ENCODE data around the gene NIPAL3. TPM values are rescaled to one million over a fixed set of nuclear protein-coding genes. Genes with fewer than 3 reads are reported as not detected.

NIPAL3 gene
- total RNA-seq: 10 to 100 TPM; 18.3 to 31.1 (median 26.6) TPM

DNA sequence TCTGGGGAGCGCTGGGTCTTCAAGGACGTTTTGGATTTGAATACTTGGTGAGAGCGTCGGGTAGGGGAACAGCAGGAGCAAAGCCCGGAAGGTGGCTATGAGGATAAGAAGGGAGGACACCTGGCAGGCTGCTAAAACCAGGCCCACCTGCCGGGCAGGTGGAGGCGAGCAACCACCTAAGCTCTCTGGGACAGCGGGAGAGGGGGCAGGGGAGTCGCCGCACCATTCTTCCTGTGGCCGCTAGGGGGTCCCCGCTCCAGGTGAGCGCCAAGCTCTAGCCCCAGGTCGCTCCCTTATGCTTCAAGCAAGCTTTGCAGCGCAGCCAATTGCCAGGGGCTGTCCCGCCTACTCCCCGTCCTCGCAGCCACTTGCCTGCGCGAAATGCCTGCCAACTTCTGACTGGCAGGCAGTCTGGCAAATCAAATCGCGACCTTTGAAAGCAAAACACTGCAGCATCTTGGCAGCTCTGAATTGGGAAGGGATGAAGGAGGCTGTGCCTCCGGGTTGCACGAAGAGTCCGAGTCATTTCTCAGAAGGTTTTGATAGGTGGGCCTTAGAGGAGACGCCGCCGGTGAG is at the start of gene NIPAL3:
NIPAL3 (plus strand) TSS at position 469 of the 576 bp plus-strand sequence. CDS start 3,746 bp downstream, outside the sequence.
- 5% methylated on average over 16 of the region's 28 CpGs for WGBS
- intact Hi-C loops (cut with DNase I): loop anchor here (5.0 to 10.0 kb wide), 2 partner anchors 89 to 227 kb away; partner anchors contain the start of genes RCAN3 and SRRM1
- peaks cover 24 to 46% (median 36%) of the 10 kb centered on the region in 4 donors for H3K4me1 ChIP-seq
- peak within 1 kb of the TSS; percentile 62 to 81 (median 71) for H3K4me3 ChIP-seq
- peaks cover 0 to 12% (median 6%) of the 10 kb centered on the region in 4 donors for H3K36me3 ChIP-seq
- TF ChIP-seq EP300 (IDR thresholded peaks at IDR 0.05): no peak
- TF ChIP-seq, protein P1, sequence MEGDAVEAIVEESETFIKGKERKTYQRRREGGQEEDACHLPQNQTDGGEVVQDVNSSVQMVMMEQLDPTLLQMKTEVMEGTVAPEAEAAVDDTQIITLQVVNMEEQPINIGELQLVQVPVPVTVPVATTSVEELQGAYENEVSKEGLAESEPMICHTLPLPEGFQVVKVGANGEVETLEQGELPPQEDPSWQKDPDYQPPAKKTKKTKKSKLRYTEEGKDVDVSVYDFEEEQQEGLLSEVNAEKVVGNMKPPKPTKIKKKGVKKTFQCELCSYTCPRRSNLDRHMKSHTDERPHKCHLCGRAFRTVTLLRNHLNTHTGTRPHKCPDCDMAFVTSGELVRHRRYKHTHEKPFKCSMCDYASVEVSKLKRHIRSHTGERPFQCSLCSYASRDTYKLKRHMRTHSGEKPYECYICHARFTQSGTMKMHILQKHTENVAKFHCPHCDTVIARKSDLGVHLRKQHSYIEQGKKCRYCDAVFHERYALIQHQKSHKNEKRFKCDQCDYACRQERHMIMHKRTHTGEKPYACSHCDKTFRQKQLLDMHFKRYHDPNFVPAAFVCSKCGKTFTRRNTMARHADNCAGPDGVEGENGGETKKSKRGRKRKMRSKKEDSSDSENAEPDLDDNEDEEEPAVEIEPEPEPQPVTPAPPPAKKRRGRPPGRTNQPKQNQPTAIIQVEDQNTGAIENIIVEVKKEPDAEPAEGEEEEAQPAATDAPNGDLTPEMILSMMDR (IDR thresholded peaks at IDR 0.05): peak; percentile 73 to 82 (median 76)
- TF ChIP-seq POLR2AphosphoS5 (IDR thresholded peaks at IDR 0.05): peak; percentile 59 to 86
- TF ChIP-seq POLR2A (IDR thresholded peaks at IDR 0.05; ENCODE audit: low read depth): no peak
- no peaks in the 10 kb centered on the region for H3K9me3 ChIP-seq
- DNase-seq (ENCODE audit: extremely low spot score): peak; percentile 97
- peak within 1 kb of the TSS; percentile 33 to 66 (median 52) for H3K27ac ChIP-seq (replicated peaks in 1 of 4)
- H3K27me3 ChIP-seq: no peaks in the 10 kb centered on the region

DNA sequence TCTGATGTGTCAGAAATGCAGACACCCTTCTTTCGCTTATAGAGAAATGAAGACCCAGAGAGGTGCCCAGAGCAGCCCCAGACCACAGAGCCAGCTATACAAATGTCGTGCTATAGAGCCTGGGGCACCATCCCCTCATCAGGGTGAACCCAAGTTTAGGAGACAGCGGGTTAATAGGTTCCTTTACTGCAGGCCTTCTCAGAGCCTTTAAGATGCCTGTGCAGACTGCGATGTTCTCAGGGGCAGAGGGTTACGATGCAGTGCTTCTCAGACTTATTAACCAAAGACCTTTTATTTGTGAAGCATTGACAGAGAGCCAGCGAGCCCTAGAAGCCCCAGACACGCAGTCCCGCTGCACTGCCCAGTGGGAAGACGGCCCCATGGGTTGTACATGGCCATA is 48.9 kb upstream of the NIPAL3 start:
- H3K9me3 ChIP-seq: no peaks in the 10 kb centered on the region
- no peak overlapping the region for H3K27ac ChIP-seq (replicated peaks in 1 of 4)
- TF ChIP-seq POLR2A (IDR thresholded peaks at IDR 0.05; ENCODE audit: low read depth) (no peak), POLR2AphosphoS5 (IDR thresholded peaks at IDR 0.05) (no peak), EP300 (IDR thresholded peaks at IDR 0.05) (no peak)
- TF ChIP-seq, protein P1 (IDR thresholded peaks at IDR 0.05): no peak
- peaks cover 0 to 10% (median 6%) of the 10 kb centered on the region in 4 donors for H3K4me1 ChIP-seq
- H3K4me3 ChIP-seq: no peak overlapping the region
- WGBS: 100% methylated on average over 6 of the region's 9 CpGs
- intact Hi-C loops (cut with DNase I): no loop called here
- DNase-seq (ENCODE audit: extremely low spot score): no peak
- peaks cover 0 to 25% (median 5%) of the 10 kb centered on the region in 4 donors for H3K36me3 ChIP-seq
- H3K27me3 ChIP-seq: no peaks in the 10 kb centered on the region

DNA sequence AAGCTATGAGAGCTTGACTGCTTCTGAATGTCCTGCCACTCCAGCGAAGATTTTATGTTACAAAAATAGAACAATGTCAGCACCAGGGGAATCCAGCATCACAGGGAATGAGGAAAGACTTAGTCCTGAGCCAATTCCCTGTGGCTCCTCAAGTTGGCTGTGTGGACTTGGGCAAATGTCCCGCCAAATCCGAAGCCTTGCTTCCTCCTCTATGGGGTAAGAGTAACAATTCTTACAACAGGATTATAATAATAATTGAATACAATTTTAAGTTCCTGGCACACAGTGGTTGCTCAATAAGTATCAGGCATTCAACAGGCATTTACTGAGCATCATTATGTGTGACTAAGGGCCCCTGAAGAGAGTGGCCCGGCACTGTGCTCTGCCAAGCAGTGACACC is 46.4 kb upstream of the NIPAL3 start:
- peaks cover 0 to 47% (median 10%) of the 10 kb centered on the region in 4 donors for H3K36me3 ChIP-seq
- DNase-seq (ENCODE audit: extremely low spot score): no peak
- intact Hi-C loops (cut with DNase I): no loop called here

DNA sequence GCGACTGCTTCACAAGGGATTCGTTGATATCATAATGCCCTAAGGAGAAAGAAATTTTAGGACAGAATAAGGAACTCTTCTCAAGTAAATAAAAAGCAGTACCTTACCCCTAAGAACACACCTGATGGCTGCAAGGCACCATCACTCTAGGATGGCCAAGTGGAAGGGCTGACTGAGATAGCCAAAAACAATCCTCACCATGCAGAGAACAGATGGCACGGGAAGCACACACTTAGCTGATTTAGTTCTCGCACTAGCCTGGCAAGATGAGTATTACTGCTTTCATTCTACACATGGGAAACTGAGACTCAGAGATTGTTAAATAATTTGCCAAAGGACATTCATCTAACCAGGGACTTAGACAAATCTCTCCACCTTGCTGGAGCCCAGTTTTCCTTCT is 45.8 kb upstream of the NIPAL3 start:
- H3K4me3 ChIP-seq: no peak overlapping the region
- H3K27me3 ChIP-seq: no peaks in the 10 kb centered on the region
- TF ChIP-seq, protein P1 (IDR thresholded peaks at IDR 0.05): no peak
- TF ChIP-seq POLR2AphosphoS5 (IDR thresholded peaks at IDR 0.05) (no peak), POLR2A (IDR thresholded peaks at IDR 0.05; ENCODE audit: low read depth) (no peak)
- peaks cover 0 to 4% (median 3%) of the 10 kb centered on the region in 4 donors for H3K4me1 ChIP-seq
- H3K27ac ChIP-seq (replicated peaks in 1 of 4): no peak overlapping the region
- no peaks in the 10 kb centered on the region for H3K9me3 ChIP-seq
- intact Hi-C loops (cut with DNase I): no loop called here
- H3K36me3 ChIP-seq: peaks cover 0 to 47% (median 10%) of the 10 kb centered on the region in 4 donors
- no peak for DNase-seq (ENCODE audit: extremely low spot score)
- 93% methylated on average over 4 of the region's 4 CpGs for WGBS

More for the DNA sequence above, 46.4 kb upstream of the NIPAL3 start:
- peaks cover 0 to 9% (median 6%) of the 10 kb centered on the region in 4 donors for H3K4me1 ChIP-seq
- H3K9me3 ChIP-seq: no peaks in the 10 kb centered on the region
- no peaks in the 10 kb centered on the region for H3K27me3 ChIP-seq
- H3K27ac ChIP-seq (replicated peaks in 1 of 4): no peak overlapping the region
- H3K4me3 ChIP-seq: no peak overlapping the region
- TF ChIP-seq EP300 (IDR thresholded peaks at IDR 0.05) (no peak), POLR2AphosphoS5 (IDR thresholded peaks at IDR 0.05) (peak in 1 of 2 donors; percentile 18)
- 87% methylated on average over 4 of the region's 4 CpGs for WGBS

DNA sequence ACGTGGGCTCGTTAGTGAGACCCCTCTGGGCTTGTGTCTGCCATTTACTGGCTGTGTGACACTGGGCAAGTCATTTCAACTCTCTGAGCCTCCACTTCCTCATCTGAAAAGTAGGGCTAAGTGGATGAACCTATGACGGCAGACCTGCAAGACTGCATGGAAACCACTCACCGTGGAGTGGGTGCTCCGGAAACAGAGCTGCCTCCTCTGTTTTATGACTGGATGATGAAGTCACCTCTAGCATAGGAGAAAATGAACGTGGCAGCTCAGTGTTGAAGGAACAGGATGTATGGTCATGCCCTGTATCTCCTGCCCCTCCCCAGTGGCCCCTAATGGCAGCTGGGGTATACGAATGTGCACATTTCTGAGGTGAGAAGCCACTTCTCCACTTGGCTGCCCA is 42.6 kb upstream of the NIPAL3 start:
- Histone ChIP-seq H3K27ac (replicated peaks in 1 of 4) (no peak overlapping the region), H3K9me3 (no peaks in the 10 kb centered on the region), H3K4me1 (no peaks in the 10 kb centered on the region), H3K27me3 (no peaks in the 10 kb centered on the region), H3K4me3 (no peak overlapping the region), H3K36me3 (peaks cover 0 to 56% (median 17%) of the 10 kb centered on the region in 4 donors)
- intact Hi-C loops (cut with DNase I): no loop called here
- DNase-seq (ENCODE audit: extremely low spot score): no peak
- WGBS: 81% methylated on average over 7 of the region's 7 CpGs
- TF ChIP-seq, protein P1 (IDR thresholded peaks at IDR 0.05): no peak
- TF ChIP-seq POLR2A (IDR thresholded peaks at IDR 0.05; ENCODE audit: low read depth) (no peak), EP300 (IDR thresholded peaks at IDR 0.05) (no peak), POLR2AphosphoS5 (IDR thresholded peaks at IDR 0.05) (no peak)

All from esophagus muscularis mucosa (tissue), 4 donors.